HCT116 (cell line): ENCODE measurements around the gene CHST12. TPM values are rescaled to one million over a fixed set of nuclear protein-coding genes. Genes with fewer than 3 reads are reported as not detected.

Experiments used
- ATAC-seq: fragments of 200-7000 bp; cut with Tn5 transposase; 2 replicates; pipeline ENCODE4 v1.9.1; 2020; ENCODE audit warnings: mild to moderate bottlenecking, moderate library complexity
- BruUV-seq: library from RNA; stranded (reverse); fragments of 400-500 nt; replicated peaks from 2 replicates; lab custom pipeline; 2021; lab: Mats Ljungman, UMichigan
- CTCF ChIA-PET: fragments of 300-600 bp; sonication (Branson Sonifier 250); formaldehyde crosslinking; loops from one replicate; lab custom pipeline; 2021; ENCODE audit warnings: antibody characterized with exemption; lab: Charles Lee
- POLR2A ChIA-PET: fragments of 300-600, 350-600 bp; sonication (Branson Sonifier 250); formaldehyde crosslinking; loops from one replicate; lab custom pipeline; 2021; ENCODE audit warnings: antibody characterized with exemption; lab: Charles Lee
- RAD21 ChIA-PET, 2 experiments: fragments of 300-600 bp; sonication (Branson Sonifier 250); formaldehyde crosslinking; loops; one replicate each; lab custom pipeline; 2023; ENCODE audit warnings: low total read pairs in 2 of 2; ENCODE audit not compliant: uncharacterized antibody in 2 of 2, unreplicated experiment in 2 of 2, low non-redundant PET in 1 of 2; lab: Charles Lee
- DNase-seq: peaks from one replicate; pipeline ENCODE4 v3.0.0-alpha.2; 2010; ENCODE audit warnings: low read depth, low spot score
- H2AFZ ChIP-seq: fragments of 200-600 bp; shearing (Covaris generic), sonication (generic); 2 replicates; pipeline ENCODE4 v1.6.1; 2017; ENCODE audit warnings: low read depth, mixed run types, mixed read lengths, antibody characterized with exemption, low read length; ENCODE audit not compliant: poor library complexity, severe bottlenecking
- H3K27ac ChIP-seq: 2 replicates; pipeline ENCODE4 v1.5.1; 2012; ENCODE audit warnings: low read depth, low read length
- H3K27me3 ChIP-seq: fragments of 200-600 bp; sonication (generic); 2 replicates; pipeline ENCODE4 v1.6.1; 2016; ENCODE audit warnings: mixed run types, low read length, mixed read lengths; ENCODE audit not compliant: insufficient read depth
- H3K36me3 ChIP-seq, 2 experiments: fragments of 200-500 bp in 1 of 2; fragments of 200-600 bp in 1 of 2; sonication (Bioruptor generic) in 1 of 2; sonication (generic) in 1 of 2; 2 replicates each; pipeline versions ENCODE4 v1.5.1 to v1.6.1; 2014 to 2016; ENCODE audit warnings: low read length in 2 of 2, inconsistent platforms in 1 of 2, mixed read lengths in 1 of 2, mixed run types in 1 of 2; ENCODE audit not compliant: insufficient read depth in 2 of 2, control insufficient read depth in 1 of 2
- H3K4me1 ChIP-seq, 2 experiments: fragments of 200-600 bp in 1 of 2; sonication (generic) in 1 of 2; 2 replicates each; pipeline versions ENCODE4 v1.5.1 to v1.6.1; 2012 to 2017; ENCODE audit warnings: low read length in 2 of 2, inconsistent platforms in 1 of 2, mild to moderate bottlenecking in 1 of 2, mixed read lengths in 1 of 2, mixed run types in 1 of 2, moderate library complexity in 1 of 2; ENCODE audit not compliant: insufficient read depth in 2 of 2, control insufficient read depth in 1 of 2
- H3K4me2 ChIP-seq: fragments of 200-600 bp; sonication (generic); 2 replicates; pipeline ENCODE4 v1.6.1; 2017; ENCODE audit warnings: mixed run types, low read length, mixed read lengths
- H3K4me3 ChIP-seq, 2 experiments: fragments of 200-600 bp in 1 of 2; sonication (generic) in 1 of 2; replicated peaks in 1 of 2; 2 replicates each; pipeline ENCODE4 v1.5.1; 2011 to 2016; ENCODE audit warnings: low read length in 2 of 2, control low read depth in 1 of 2, low read depth in 1 of 2, mild to moderate bottlenecking in 1 of 2, mixed read lengths in 1 of 2, mixed run types in 1 of 2
- H3K79me2 ChIP-seq: fragments of 200-600 bp; sonication (generic); 2 replicates; pipeline ENCODE4 v1.6.1; 2017; ENCODE audit warnings: mild to moderate bottlenecking, mixed run types, low read length, moderate library complexity, mixed read lengths; ENCODE audit not compliant: insufficient read depth
- H3K9ac ChIP-seq: fragments of 200-600 bp; sonication (generic); 2 replicates; pipeline ENCODE4 v1.6.1; 2016; ENCODE audit warnings: low read length, mixed read lengths
- H3K9me2 ChIP-seq: fragments of 200-600 bp; sonication (generic), shearing (Covaris generic); 2 replicates; pipeline ENCODE4 v1.6.1; 2017; ENCODE audit warnings: mixed run types, mild to moderate bottlenecking, moderate library complexity; ENCODE audit not compliant: insufficient read depth
- H3K9me3 ChIP-seq, 2 experiments: fragments of 200-500 bp in 1 of 2; fragments of 200-600 bp in 1 of 2; sonication (Bioruptor generic) in 1 of 2; sonication (generic) in 1 of 2; 2 replicates each; pipeline ENCODE4 v1.6.1; 2014 to 2017; ENCODE audit warnings: low read length in 2 of 2, mixed read lengths in 2 of 2, inconsistent platforms in 1 of 2, low read depth in 1 of 2, mild to moderate bottlenecking in 1 of 2, mixed run types in 1 of 2, moderate library complexity in 1 of 2; ENCODE audit not compliant: control insufficient read depth in 1 of 2, insufficient read depth in 1 of 2
- H4K20me1 ChIP-seq: fragments of 200-600 bp; sonication (generic), shearing (Covaris generic); 2 replicates; pipeline ENCODE4 v1.6.1; 2017; ENCODE audit warnings: mixed run types, mild to moderate bottlenecking, moderate library complexity; ENCODE audit not compliant: insufficient read depth
- ATF3 ChIP-seq: IDR thresholded peaks from 2 replicates; pipeline ENCODE4 v1.6.1; 2012
- CEBPB ChIP-seq: IDR thresholded peaks from 2 replicates; pipeline ENCODE4 v1.6.1; 2012; ENCODE audit warnings: low read depth
- EGR1 ChIP-seq: IDR thresholded peaks from 2 replicates; pipeline ENCODE4 v1.6.1; 2012; ENCODE audit warnings: low read depth
- ELF1 ChIP-seq: IDR thresholded peaks from 2 replicates; pipeline ENCODE4 v1.6.1; 2012; ENCODE audit warnings: low read depth, borderline replicate concordance
- EZH2 ChIP-seq: fragments of 200-600 bp; sonication (generic); IDR thresholded peaks from 2 replicates; pipeline ENCODE4 v1.6.1; 2017; ENCODE audit warnings: antibody characterized with exemption, mixed run types
- EZH2phosphoT487 ChIP-seq: fragments of 200-600 bp; IDR thresholded peaks from 2 replicates; pipeline ENCODE4 v1.6.1; 2018; ENCODE audit warnings: antibody characterized with exemption, borderline replicate concordance
- FOSL1 ChIP-seq: IDR thresholded peaks from 2 replicates; pipeline ENCODE4 v1.6.1; 2012; ENCODE audit warnings: low read depth
- MAX ChIP-seq: IDR thresholded peaks from 2 replicates; pipeline ENCODE4 v1.6.1; 2012
- POLR2A ChIP-seq: IDR thresholded peaks from 2 replicates; pipeline ENCODE4 v1.7.0; 2011; ENCODE audit warnings: borderline replicate concordance; ENCODE audit not compliant: insufficient read depth, insufficient read length; ENCODE audit errors: extremely low read depth
- POLR2AphosphoS5 ChIP-seq: IDR thresholded peaks from 2 replicates; pipeline ENCODE4 v1.6.1; 2011; ENCODE audit warnings: mild to moderate bottlenecking, low read depth, low read length, moderate library complexity
- RAD21 ChIP-seq: IDR thresholded peaks from 2 replicates; pipeline ENCODE4 v1.6.1; 2012; ENCODE audit warnings: low read depth, mild to moderate bottlenecking
- SP1 ChIP-seq: IDR thresholded peaks from 2 replicates; pipeline ENCODE4 v1.6.1; 2012; ENCODE audit warnings: low read depth
- SRF ChIP-seq: IDR thresholded peaks from 2 replicates; pipeline ENCODE4 v1.6.1; 2012; ENCODE audit warnings: low read depth
- TCF7L2 ChIP-seq: IDR thresholded peaks from 2 replicates; pipeline ENCODE4 v1.7.0; 2011; ENCODE audit warnings: borderline replicate concordance, inconsistent platforms; ENCODE audit not compliant: insufficient read depth, insufficient read length; ENCODE audit errors: extremely low read depth
- YY1 ChIP-seq: IDR thresholded peaks from 2 replicates; pipeline ENCODE4 v1.6.1; 2011; ENCODE audit warnings: low read length, low read depth, moderate library complexity, mild to moderate bottlenecking; ENCODE audit not compliant: insufficient replicate concordance; ENCODE audit errors: extremely low read depth
- ZFX ChIP-seq: fragments of 450-650 bp; IDR thresholded peaks from 2 replicates; pipeline ENCODE4 v1.6.1; 2017
- ZNF274 ChIP-seq: fragments of 200-500 bp; sonication (Bioruptor generic); IDR thresholded peaks from 2 replicates; pipeline ENCODE4 v1.6.1; 2014; ENCODE audit warnings: mild to moderate bottlenecking, low read depth, low read length, inconsistent platforms
- intact Hi-C: fragments of 100-400 bp; cut with micrococcal nuclease; formaldehyde crosslinking; loops from 2 replicates; pipeline ENCODE4 v1.10.0; 2022
- total RNA-seq: library from RNA; stranded (reverse); gene quantifications from one replicate; pipeline ENCODE4 v1.2.1, GENCODE V29; 2021; ENCODE audit not compliant: unreplicated experiment

CHST12 gene
- total RNA-seq, 1 experiment from 2014 or later: 14.2 TPM

GRCh38 chr7:2354939-2355704 is 48.3 kb upstream of the CHST12 start:
- DNase-seq (no peak), ATAC-seq (peak; percentile 20)
- CTCF ChIA-PET: no interaction called here
- RAD21 ChIA-PET: no interaction called here
- Histone ChIP-seq H3K4me1 (peaks cover 6 to 33% of the 10 kb centered on the region in 2 experiments), H3K9me3 (no peaks in the 10 kb centered on the region), H3K9me2 (no peaks in the 10 kb centered on the region), H3K79me2 (peaks cover 58% of the 10 kb centered on the region), H3K9ac (peak overlapping the region; percentile 97), H3K27ac (peak overlapping the region; percentile 78), H3K4me3 (peak overlapping the region; percentile 98 to 99), H3K36me3 (peaks cover 13 to 37% of the 10 kb centered on the region in 2 experiments), H3K4me2 (peak overlapping the region; percentile 90), H3K27me3 (no peaks in the 10 kb centered on the region), H2AFZ (no peak overlapping the region), H4K20me1 (peaks cover 42% of the 10 kb centered on the region; the same call in 1 of the 2 replicates)
- no TSS peak for BruUV-seq
- intact Hi-C loops: loop anchor here (2.0 kb wide), 1 partner anchor 40 kb away; the partner anchor contains the start of gene SNX8
- POLR2A ChIA-PET: no interaction called here
- TF ChIP-seq TCF7L2: no peak
- 0 out of 2 replicates have a peak, but pooled peaks have one; percentile 16 for TF ChIP-seq POLR2AphosphoS5
- peak; percentile 99 for TF ChIP-seq ZFX
- TF ChIP-seq, all 23 proteins: peak for 2

GRCh38 chr7:2355705-2356008 is 47.8 kb upstream of the CHST12 start:
- ChIA-PET CTCF (no interaction called here), POLR2A (no interaction called here), RAD21 (no interaction called here)
- DNase-seq (no peak), ATAC-seq (no peak)
- Histone ChIP-seq H3K4me3 (peak overlapping the region; percentile 98 to 99), H2AFZ (no peak overlapping the region), H3K27ac (peak overlapping the region; percentile 78), H3K27me3 (no peaks in the 10 kb centered on the region), H3K9me2 (no peaks in the 10 kb centered on the region), H4K20me1 (peaks cover 48% of the 10 kb centered on the region; the same call in 1 of the 2 replicates), H3K4me2 (peak overlapping the region; percentile 90), H3K9ac (peak overlapping the region; percentile 97), H3K4me1 (peaks cover 6 to 33% of the 10 kb centered on the region in 2 experiments), H3K9me3 (no peaks in the 10 kb centered on the region), H3K79me2 (peaks cover 63% of the 10 kb centered on the region), H3K36me3 (peaks cover 19 to 42% of the 10 kb centered on the region in 2 experiments)
- intact Hi-C loops: loop anchor here (2.0 kb wide), 1 partner anchor 41 kb away; the partner anchor contains the start of gene SNX8
- no peak for TF ChIP-seq SP1
- no peak for TF ChIP-seq ATF3
- TF ChIP-seq SRF: no peak
- TF ChIP-seq EZH2: no peak
- TF ChIP-seq YY1: no peak
- TF ChIP-seq FOSL1: no peak
- no peak for TF ChIP-seq EZH2phosphoT487
- no peak for TF ChIP-seq ZFX
- TF ChIP-seq MAX: no peak
- no peak for TF ChIP-seq RAD21
- TF ChIP-seq TCF7L2: no peak
- TF ChIP-seq CEBPB: no peak
- TF ChIP-seq EGR1: no peak
- TF ChIP-seq POLR2A: no peak
- no peak for TF ChIP-seq ELF1
- no peak for TF ChIP-seq ZNF274
- TSS peak; percentile 60 for BruUV-seq
